GM18951 (cell line): ENCODE results near the gene TNC.
"Not testable (repeated sequence)": the region's sequence is repeated elsewhere in the genome, so short reads cannot be mapped to it uniquely, and the experiment has no call there.

Experiments used
- POLR2A ChIP-seq: IDR thresholded peaks from 4 replicates; pipeline ENCODE4 v1.6.1; 2011; ENCODE audit warnings: mild to moderate bottlenecking; ENCODE audit not compliant: insufficient read length, insufficient read depth; ENCODE audit errors: extremely low read depth
- in situ Hi-C: fragments of 300-500 bp; cut with MboI; formaldehyde crosslinking; loops from one replicate; pipeline ENCODE4 v1.12.0; 2022; ENCODE audit warnings: low sequenced_read_pairs, mixed read lengths, inconsistent platforms; ENCODE audit not compliant: unreplicated experiment

Gene TNC

DNA sequence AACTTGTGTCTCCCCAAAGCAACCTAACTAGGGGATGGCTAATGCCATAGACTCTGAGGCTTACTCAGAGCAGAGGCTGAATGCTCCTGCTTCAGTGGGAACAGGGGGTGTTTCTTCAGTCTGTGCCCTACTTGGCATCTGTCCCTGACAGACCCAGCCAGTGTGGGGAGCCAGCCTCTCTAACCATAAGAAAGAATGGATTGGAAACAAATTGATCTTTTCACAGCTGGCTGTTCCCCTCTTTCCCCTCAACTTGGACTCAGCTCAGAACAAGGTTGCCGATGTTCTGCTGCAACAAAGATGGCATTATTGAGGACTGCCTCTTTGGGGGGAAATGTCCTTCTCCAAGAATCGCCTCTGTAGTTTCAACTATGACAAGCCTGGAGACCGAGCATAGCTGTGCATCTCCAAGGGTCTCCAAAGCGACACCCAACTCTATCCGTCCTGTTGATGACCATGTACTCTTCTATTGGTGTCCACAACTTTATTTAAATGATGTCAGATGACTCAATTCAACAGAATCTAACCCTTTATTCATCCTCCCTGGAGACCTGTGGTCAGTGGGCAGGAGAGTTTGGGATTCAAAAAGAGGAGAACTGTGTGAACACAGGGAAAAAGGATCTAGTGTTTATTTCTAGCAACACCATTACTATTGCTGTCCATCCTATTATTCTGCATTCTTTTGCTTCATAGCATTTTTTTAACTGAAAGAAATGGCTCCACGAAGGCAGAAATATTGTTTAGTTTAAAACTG is 24.7 kb upstream of the TNC start:
- in situ Hi-C loops, result no loop called here

DNA sequence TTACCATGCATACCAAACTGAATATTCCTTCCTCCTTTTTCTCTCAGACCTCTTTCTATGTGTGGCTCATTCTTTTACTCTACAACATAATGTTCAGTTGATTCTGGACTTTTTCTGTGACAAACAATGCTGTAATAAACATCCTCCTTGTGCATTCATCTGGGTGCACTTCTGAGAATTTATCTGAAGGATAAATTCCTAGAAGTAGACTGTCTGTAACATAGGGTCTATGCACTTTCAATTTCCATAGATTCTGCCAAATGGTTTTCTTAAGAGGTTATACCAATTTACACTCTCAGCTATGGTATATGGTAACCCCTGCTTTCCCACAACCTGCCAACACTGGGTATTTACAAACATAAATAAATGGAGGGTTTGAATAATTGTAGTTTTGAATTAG is 24.1 kb upstream of the TNC start:
- in situ Hi-C loops, result no loop called here
- no peak for TF ChIP-seq POLR2A

More for the DNA sequence above, 24.7 kb upstream of the TNC start:
- no peak for TF ChIP-seq POLR2A

DNA sequence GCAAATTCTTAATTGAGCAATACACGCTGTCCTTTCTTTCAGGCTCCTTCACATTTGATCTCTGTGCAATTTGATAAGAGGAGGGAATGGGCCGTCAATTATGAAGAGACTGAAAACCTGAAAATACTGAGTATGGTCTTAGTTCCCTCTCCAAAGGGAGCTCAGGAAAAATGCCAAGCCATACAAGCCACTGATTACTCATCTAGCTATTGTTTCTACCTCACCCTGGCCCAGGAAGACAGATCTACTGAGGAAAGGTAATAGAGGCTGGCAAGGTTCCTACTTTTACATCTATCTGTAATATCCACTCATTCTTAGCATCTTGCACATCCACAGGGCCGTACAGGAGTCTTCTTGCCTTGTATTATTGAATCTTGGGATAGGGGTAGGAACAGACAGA is 23.7 kb upstream of the TNC start:
- in situ Hi-C loops, result no loop called here
- no peak for TF ChIP-seq POLR2A

DNA sequence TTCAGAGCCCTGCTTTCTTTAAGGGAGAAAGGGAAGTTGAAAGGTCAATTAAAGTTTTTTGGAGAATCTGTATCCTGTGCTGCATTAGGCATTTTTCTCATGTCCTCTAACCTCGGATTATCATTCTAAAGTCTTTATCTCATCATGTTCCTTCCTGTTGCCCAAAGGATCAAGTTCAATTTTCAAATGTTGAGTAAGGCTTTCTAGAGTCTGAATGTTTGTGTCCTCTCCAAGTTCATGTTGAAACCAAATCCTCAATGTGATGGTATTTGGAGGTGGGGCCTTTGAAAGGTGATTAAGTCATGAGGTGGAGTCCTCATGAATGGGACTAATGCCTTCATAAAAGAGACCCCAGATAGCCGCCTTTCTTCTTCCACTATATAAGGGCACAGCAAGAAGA is 20.2 kb upstream of the TNC start:
- TF ChIP-seq POLR2A, result no peak
- in situ Hi-C loops, result no loop called here

DNA sequence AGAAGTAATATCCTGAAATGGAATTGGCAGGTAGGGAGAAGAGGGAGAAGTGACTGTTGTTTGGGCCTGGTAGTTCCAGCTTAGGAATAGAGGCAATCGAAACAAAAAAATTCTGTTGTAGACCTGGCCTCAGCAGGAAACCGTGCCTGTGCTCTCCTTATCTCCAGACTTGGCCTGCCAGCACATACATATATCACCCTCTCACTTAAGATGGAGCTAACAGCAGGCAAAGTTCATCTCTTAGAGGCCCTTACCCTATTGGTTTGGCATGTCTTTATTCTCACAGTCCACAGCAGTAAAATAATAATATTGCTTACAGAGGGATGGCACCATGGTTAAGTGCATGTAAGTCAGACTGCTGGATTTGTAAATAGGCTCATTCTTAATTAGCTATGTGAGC is 19.6 kb upstream of the TNC start:
- no peak for TF ChIP-seq POLR2A
- in situ Hi-C loops, result no loop called here

DNA sequence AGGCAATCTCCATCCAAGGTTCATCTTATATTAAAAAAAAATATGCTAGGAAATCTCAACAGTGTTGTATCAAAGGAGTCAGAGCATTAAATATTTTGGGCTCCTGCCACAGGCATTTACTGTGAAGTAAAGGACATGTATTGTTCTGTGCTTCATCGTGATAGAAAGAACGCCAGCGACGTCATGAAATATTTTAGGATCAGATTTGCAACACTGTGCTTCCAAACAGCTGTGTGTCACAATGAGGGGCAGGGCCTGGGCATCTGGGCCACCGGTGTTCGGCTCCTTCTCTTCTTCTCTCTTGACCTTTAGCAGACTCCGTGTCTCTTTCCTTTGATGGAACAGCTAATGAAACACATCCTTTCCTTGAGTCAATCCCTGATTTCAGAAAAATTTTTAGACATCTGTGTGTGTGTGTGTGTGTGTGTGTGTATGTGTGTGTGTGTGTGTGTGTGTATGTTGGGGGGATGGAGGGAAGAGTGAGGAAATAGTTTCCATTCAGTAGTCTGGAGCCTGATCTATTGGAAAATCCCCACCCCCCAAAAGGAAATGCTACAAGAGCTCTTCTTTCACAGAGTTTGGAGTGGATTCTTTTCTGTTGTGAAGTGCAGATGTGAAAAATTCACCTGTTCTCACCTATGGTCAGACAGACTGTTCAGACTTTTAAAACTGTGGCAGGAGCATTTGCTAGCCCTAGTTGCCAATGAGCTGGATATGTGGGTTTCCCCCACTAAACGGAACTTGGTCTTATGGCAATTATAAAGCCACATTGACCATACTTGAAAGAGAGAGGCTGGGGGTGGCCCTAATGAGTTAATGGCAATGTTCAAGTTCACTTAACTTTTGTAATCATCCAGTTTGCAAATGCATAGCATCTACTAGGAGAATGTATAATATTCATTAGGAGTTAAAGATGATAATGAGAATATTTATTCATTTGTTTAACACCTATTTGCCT is 18.1 kb upstream of the TNC start:
- no peak for TF ChIP-seq POLR2A
- in situ Hi-C loops, result no loop called here

DNA sequence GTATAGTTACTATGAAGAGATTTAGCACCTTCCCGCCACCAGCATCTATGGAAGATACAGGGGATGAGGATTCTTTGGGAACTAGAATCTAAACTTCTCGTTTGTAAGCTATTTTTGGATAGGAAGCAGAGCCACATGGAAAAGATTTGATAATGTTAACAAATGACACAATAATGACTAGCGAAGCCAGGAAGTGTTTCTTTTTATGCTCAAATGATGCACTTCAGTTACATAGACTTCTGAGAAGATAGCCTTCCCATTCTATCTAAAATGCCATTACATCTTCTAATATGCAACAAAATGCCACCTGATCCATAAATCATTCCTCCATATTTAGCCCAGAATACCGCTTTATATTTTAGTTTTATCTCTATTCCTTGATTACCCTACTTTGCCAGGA is 17.0 kb upstream of the TNC start:
- no peak for TF ChIP-seq POLR2A

DNA sequence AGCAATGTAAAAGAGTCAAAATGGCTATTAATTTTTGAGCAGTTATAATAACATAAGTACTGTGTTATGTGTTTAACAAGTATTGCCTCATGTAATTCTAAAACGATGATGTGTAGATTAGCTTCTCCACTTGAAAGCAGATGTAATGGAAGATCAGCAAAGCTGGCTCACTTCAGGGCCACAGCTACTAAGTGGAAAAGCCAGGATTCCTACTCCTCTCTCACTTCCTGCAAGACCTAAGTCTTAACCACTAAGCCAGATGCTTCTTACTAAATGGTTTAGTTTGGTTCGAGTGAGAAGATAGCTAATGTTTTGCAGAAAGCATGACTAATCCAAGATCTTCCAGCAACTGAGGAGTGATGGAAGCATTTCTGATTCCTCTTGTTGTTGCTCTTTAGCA is 15.7 kb upstream of the TNC start:
- TF ChIP-seq POLR2A, result no peak
- in situ Hi-C loops, result no loop called here

More for the DNA sequence above, 17.0 kb upstream of the TNC start:
- in situ Hi-C loops, result no loop called here

DNA sequence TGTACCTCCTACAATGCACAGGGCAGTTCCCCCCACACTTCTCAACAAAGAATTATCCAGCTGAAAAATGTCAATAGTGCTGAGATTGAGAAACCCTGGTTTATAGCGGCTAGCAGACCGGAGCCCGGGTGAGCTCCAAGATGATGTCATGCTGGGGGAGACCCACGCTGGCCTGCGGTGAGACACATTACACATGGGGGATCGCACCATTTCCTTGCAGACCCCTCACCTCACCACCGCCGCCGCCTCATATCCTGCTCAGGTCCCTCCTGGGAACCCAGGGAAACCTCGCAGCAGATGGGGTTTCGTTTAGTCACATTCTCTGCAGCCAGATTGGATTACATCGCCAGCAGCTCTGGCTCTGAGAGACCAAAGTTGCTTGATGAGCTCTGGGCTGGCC is 14.7 kb upstream of the TNC start:
- in situ Hi-C loops, result no loop called here
- TF ChIP-seq POLR2A, result no peak

DNA sequence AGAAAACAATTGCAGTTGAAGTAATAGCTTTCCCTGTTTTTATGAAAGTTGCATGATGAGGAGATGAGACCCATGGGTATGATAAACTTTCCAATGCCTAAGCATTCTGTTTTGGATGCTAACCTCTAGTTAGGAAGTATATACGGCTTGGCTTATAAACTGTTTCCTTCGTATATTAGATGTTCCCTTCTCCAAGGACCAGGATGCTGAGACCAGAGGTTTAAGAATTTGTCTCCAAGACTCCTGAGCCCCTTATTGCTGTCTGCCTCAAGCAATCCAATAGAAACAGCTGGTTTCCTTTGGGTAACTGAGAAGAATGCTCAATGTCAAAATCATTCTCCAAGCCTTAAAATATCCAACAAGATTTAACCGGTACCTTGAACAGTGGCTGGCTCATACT is 12.2 kb upstream of the TNC start:
- in situ Hi-C loops, result no loop called here
- no peak for TF ChIP-seq POLR2A

DNA sequence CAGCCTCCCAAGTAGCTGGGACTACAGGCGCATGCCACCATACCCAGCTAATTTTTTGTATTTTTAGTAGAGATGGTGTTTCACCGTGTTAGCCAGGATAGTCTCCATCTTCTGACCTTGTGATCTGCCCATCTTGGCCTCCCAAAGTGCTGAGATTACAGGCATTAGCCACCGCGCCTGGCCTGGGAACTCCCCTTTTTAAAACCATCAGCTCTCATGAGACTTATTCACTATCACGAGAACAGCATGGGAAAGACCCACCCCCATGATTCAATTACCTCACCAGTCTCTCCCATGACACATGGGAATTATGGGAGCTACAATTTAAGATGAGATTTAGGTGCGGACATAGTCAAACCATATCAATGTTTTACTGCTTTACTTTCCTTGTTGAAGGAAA is 10.8 kb upstream of the TNC start:
- in situ Hi-C loops, result not testable (repeated sequence)

DNA sequence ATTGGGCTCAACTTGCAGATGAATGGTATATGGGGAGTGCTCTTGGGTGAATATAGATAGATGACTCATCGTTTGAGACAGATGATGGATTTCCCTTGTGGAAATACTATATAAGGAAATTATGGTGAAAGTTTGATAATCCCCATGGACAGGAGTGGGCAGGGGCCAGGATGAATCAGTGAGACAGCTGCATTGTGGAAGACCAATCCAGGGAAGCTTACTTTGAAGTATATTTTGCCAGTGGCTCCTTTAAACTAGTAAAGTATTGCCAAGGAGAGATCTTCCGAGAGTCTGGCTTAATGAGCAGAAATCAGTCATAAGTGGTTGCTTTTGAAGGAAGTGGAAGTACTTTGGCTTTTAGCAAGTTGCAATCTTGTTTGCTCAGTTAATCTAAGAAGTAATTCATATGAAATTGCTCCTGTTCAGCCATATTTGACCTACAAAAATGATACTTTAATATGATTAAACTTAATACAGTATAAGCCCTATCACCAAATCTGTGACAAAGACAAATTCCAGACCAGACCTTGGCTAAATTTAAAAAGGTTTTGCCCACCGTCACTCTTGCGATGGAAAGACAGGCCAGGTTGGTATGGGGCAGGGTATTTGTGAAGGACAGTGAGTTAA is 9.3 kb upstream of the TNC start:
- no peak for TF ChIP-seq POLR2A
- in situ Hi-C loops, result no loop called here

DNA sequence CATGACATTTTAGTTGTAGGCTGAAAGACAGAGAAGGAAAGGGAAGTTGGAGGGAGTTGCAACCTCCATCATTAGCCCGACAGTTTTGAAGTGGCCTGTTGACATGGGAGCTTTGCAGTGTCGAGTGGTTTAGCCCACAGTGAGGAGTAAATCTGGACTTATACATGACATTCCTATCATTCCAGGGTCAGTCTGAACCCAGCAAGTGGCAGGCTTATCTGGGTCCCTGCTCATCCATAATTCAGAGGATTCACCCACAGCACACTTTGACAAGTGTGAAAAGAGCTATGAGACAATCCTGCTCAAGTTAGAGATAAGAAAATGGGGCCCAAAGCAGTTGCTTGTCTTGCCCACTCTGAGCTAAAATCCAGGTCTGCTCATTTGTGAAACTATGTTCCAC is 8.4 kb upstream of the TNC start:
- in situ Hi-C loops, result no loop called here
- no peak for TF ChIP-seq POLR2A
